HG03139 (cell line): ENCODE results near the gene ZNF354C.

Source experiments
- ATAC-seq: cut with Tn5 transposase; IDR thresholded peaks from one replicate; pipeline ENCODE4 v1.9.1; 2021; ENCODE audit not compliant: unreplicated experiment

The ZNF354C gene

GRCh38 chr5:179126506-179126991, 66.4 kb downstream of the ZNF354C start:
- no peak for ATAC-seq

- ATAC-seq: no peak
These were observed 67.2 kb downstream of the ZNF354C start for GRCh38 chr5:179127136-179128040.

GRCh38 chr5:179128041-179128365, 67.8 kb downstream of the ZNF354C start:
- no peak for ATAC-seq

GRCh38 chr5:179128976-179129375, 68.8 kb downstream of the ZNF354C start:
- no peak for ATAC-seq

- no peak for ATAC-seq
These were observed 69.5 kb downstream of the ZNF354C start for GRCh38 chr5:179129607-179130071.

GRCh38 chr5:179130101-179130681, 70.0 kb downstream of the ZNF354C start:
- no peak for ATAC-seq

- no peak for ATAC-seq
These were observed 71.2 kb downstream of the ZNF354C start for GRCh38 chr5:179131321-179131835.

- ATAC-seq: no peak
These were observed 71.9 kb downstream of the ZNF354C start for GRCh38 chr5:179131886-179132585.

- no peak for ATAC-seq
These were observed 72.6 kb downstream of the ZNF354C start for GRCh38 chr5:179132586-179133355.
